Measurements from ENCODE around the gene TMEM81. TPM values are rescaled to one million over a fixed set of nuclear protein-coding genes. Genes with fewer than 3 reads are reported as not detected.

The TMEM81 gene
- polyA plus RNA-seq, 6 donors from 2014 or later: 0.26 to 0.81 (median 0.55) TPM; not detected in 1

- ATAC-seq (ENCODE audit: low read depth in 2 of 2) (no peak), DNase-seq (no peak)
- Mint-ChIP-seq H3K36me3 (no peaks in the 10 kb centered on the region), H3K4me1 (peaks cover 0 to 6% (median 0%) of the 10 kb centered on the region in 3 donors), H3K27me3 (peaks cover 37 to 53% (median 46%) of the 10 kb centered on the region in 3 donors), H3K4me3 (peak overlapping the region in 1 of 8 donors; percentile 15), H3K9me3 (no peaks in the 10 kb centered on the region), H3K27ac (no peak overlapping the region)
Measured at GRCh38 chr1:205047764-205048231, 36.5 kb downstream of the TMEM81 start.

- DNase-seq: no peak
- ATAC-seq (ENCODE audit: low read depth in 2 of 2): no peak
- no peak overlapping the region for H3K4me3 Mint-ChIP-seq
- no peaks in the 10 kb centered on the region for H3K9me3 Mint-ChIP-seq
- no peak overlapping the region for H3K27ac Mint-ChIP-seq
- H3K36me3 Mint-ChIP-seq: no peaks in the 10 kb centered on the region
- peaks cover 0 to 9% (median 0%) of the 10 kb centered on the region in 3 donors for H3K4me1 Mint-ChIP-seq
- H3K27me3 Mint-ChIP-seq: peaks cover 41 to 62% (median 56%) of the 10 kb centered on the region in 3 donors
Measured at GRCh38 chr1:205046870-205047269, 37.4 kb downstream of the TMEM81 start.

- no peaks in the 10 kb centered on the region for H3K36me3 Mint-ChIP-seq
- H3K27ac Mint-ChIP-seq: peak overlapping the region in 2 of 6 donors; percentile 34 to 67
Measured at GRCh38 chr1:205045146-205045545, 39.1 kb downstream of the TMEM81 start.

GRCh38 chr1:205044741-205045140, 39.5 kb downstream of the TMEM81 start:
- Mint-ChIP-seq H3K4me3 (no peak overlapping the region), H3K27ac (no peak overlapping the region), H3K36me3 (no peaks in the 10 kb centered on the region), H3K4me1 (peaks cover 0 to 5% (median 0%) of the 10 kb centered on the region in 3 donors), H3K27me3 (peaks cover 43 to 68% (median 66%) of the 10 kb centered on the region in 3 donors), H3K9me3 (no peaks in the 10 kb centered on the region)
- ATAC-seq (ENCODE audit: low read depth in 2 of 2): no peak
- no peak for DNase-seq

More at GRCh38 chr1:205045146-205045545, 39.1 kb downstream of the TMEM81 start:
- peaks cover 43 to 68% (median 66%) of the 10 kb centered on the region in 3 donors for H3K27me3 Mint-ChIP-seq
- no peak overlapping the region for H3K4me3 Mint-ChIP-seq
- peaks cover 0 to 5% (median 0%) of the 10 kb centered on the region in 3 donors for H3K4me1 Mint-ChIP-seq
- ATAC-seq (ENCODE audit: low read depth in 2 of 2) (no peak), DNase-seq (no peak)
- H3K9me3 Mint-ChIP-seq: no peaks in the 10 kb centered on the region

GRCh38 chr1:205043866-205044265, 40.4 kb downstream of the TMEM81 start:
- Mint-ChIP-seq H3K9me3 (no peaks in the 10 kb centered on the region), H3K27me3 (peaks cover 38 to 68% (median 67%) of the 10 kb centered on the region in 3 donors), H3K4me1 (peaks cover 0 to 5% (median 0%) of the 10 kb centered on the region in 3 donors), H3K27ac (no peak overlapping the region), H3K36me3 (no peaks in the 10 kb centered on the region), H3K4me3 (no peak overlapping the region)
- ATAC-seq (ENCODE audit: low read depth in 2 of 2) (no peak), DNase-seq (no peak)

GRCh38 chr1:205042911-205043806, 41.1 kb downstream of the TMEM81 start, which contains the start of gene CNTN2:
Gene CNTN2, plus strand, starts transcription at chr1:205043212. Its CDS starts 9,974 bp downstream, at chr1:205053186.
- Mint-ChIP-seq H3K9me3 (no peaks in the 10 kb centered on the region), H3K4me3 (peak within 1 kb of the TSS in 1 of 8 donors; percentile 25), H3K36me3 (no peaks in the 10 kb centered on the region), H3K27me3 (peaks cover 38 to 70% (median 60%) of the 10 kb centered on the region in 3 donors), H3K27ac (no peak within 1 kb of the TSS), H3K4me1 (peaks cover 0 to 5% (median 0%) of the 10 kb centered on the region in 3 donors)
- no peak for ATAC-seq (ENCODE audit: low read depth in 2 of 2)
- DNase-seq: no peak

GRCh38 chr1:205041998-205042910, 42.0 kb downstream of the TMEM81 start:
- H3K4me3 Mint-ChIP-seq: peak overlapping the region in 1 of 8 donors; percentile 25
- DNase-seq (no peak), ATAC-seq (ENCODE audit: low read depth in 2 of 2) (no peak)
- H3K27ac Mint-ChIP-seq: no peak overlapping the region
- peaks cover 0 to 5% (median 0%) of the 10 kb centered on the region in 3 donors for H3K4me1 Mint-ChIP-seq
- H3K9me3 Mint-ChIP-seq: no peaks in the 10 kb centered on the region
- no peaks in the 10 kb centered on the region for H3K36me3 Mint-ChIP-seq
- H3K27me3 Mint-ChIP-seq: peaks cover 31 to 64% (median 59%) of the 10 kb centered on the region in 3 donors

GRCh38 chr1:205041001-205041715, 43.1 kb downstream of the TMEM81 start:
- H3K27me3 Mint-ChIP-seq: peaks cover 27 to 55% (median 53%) of the 10 kb centered on the region in 3 donors
- no peak for ATAC-seq (ENCODE audit: low read depth in 2 of 2)
- no peak overlapping the region for H3K4me3 Mint-ChIP-seq
- no peaks in the 10 kb centered on the region for H3K36me3 Mint-ChIP-seq
- H3K9me3 Mint-ChIP-seq: peaks cover 0 to 6% (median 0%) of the 10 kb centered on the region in 7 donors
- H3K4me1 Mint-ChIP-seq: peaks cover 0 to 5% (median 0%) of the 10 kb centered on the region in 3 donors
- peak overlapping the region in 1 of 6 donors; percentile 59 for H3K27ac Mint-ChIP-seq
- DNase-seq: no peak

GRCh38 chr1:205038132-205038786, 46.0 kb downstream of the TMEM81 start:
- ATAC-seq (ENCODE audit: low read depth in 2 of 2) (no peak), DNase-seq (no peak)
- peaks cover 14 to 32% (median 24%) of the 10 kb centered on the region in 3 donors for H3K27me3 Mint-ChIP-seq
- no peak overlapping the region for H3K27ac Mint-ChIP-seq
- peaks cover 0 to 10% of the 10 kb centered on the region in 2 donors for H3K36me3 Mint-ChIP-seq
- no peak overlapping the region for H3K4me3 Mint-ChIP-seq
- peaks cover 0 to 3% (median 0%) of the 10 kb centered on the region in 3 donors for H3K4me1 Mint-ChIP-seq
- peaks cover 3 to 13% (median 7%) of the 10 kb centered on the region in 7 donors for H3K9me3 Mint-ChIP-seq

GRCh38 chr1:205037539-205037938, 46.7 kb downstream of the TMEM81 start:
- H3K27ac Mint-ChIP-seq: no peak overlapping the region
- ATAC-seq (ENCODE audit: low read depth in 2 of 2) (no peak), DNase-seq (no peak)
- H3K36me3 Mint-ChIP-seq: peaks cover 0 to 10% of the 10 kb centered on the region in 2 donors
- peaks cover 12 to 28% (median 24%) of the 10 kb centered on the region in 3 donors for H3K27me3 Mint-ChIP-seq
- H3K4me1 Mint-ChIP-seq: peaks cover 0 to 3% (median 0%) of the 10 kb centered on the region in 3 donors
- peaks cover 3 to 13% (median 7%) of the 10 kb centered on the region in 7 donors for H3K9me3 Mint-ChIP-seq
- no peak overlapping the region for H3K4me3 Mint-ChIP-seq
